Activated CD4-positive, alpha-beta T cell treated with anti-CD3 and anti-CD28 coated beads, Interleukin-10, Interleukin-2, amounts not matched to agents 100 ng/mL and 50 ng/mL, durations not matched to agents 16 hours and 8 hours (primary cell): ENCODE results near the gene IL12RB2.

Experiments
- DNase-seq: peaks from one replicate; pipeline ENCODE4 v3.0.0-alpha.2; 2020

The IL12RB2 gene

DNA sequence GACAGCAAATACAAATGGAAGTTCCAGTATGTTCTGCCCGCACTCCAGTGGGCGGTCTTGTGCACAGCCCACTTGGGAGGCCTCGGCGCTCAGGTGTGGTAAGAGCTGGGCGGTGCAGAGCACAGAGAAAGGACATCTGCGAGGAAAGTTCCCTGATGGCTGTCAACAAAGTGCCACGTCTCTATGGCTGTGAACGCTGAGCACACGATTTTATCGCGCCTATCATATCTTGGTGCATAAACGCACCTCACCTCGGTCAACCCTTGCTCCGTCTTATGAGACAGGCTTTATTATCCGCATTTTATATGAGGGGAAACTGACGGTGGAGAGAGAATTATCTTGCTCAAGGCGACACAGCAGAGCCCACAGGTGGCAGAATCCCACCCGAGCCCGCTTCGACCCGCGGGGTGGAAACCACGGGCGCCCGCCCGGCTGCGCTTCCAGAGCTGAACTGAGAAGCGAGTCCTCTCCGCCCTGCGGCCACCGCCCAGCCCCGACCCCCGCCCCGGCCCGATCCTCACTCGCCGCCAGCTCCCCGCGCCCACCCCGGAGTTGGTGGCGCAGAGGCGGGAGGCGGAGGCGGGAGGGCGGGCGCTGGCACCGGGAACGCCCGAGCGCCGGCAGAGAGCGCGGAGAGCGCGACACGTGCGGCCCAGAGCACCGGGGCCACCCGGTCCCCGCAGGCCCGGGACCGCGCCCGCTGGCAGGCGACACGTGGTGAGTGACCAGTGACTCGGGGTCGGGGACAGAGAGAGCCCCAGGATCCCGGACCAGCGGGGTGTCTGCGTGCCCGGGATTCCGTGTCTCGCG, at the start of gene IL12RB2:
IL12RB2 (plus strand) TSS at position 623 of the 810 bp plus-strand sequence. CDS start 12,496 bp downstream, outside the sequence.
- DNase-seq, result peak; percentile 92

DNA sequence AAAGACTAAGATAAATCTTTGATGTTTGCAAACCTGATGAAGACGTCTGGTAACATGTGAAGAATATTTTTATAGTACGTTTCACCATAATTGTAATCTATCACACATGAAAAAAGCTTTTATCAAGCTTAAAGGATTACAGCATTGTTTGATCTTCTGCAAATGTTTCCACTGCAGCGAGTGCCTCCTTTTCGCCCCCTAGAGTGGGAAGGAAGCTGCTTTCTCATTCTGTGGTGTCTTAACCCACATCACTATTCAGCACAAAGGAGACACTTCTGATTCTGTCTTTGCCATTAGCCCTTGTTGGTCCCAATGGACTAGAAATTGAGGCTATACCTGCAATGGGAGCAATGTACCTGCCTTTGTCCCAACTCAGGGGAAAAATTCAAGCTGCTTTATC, 46.0 kb upstream of the IL12RB2 start:
- DNase-seq, result peak; percentile 28

DNA sequence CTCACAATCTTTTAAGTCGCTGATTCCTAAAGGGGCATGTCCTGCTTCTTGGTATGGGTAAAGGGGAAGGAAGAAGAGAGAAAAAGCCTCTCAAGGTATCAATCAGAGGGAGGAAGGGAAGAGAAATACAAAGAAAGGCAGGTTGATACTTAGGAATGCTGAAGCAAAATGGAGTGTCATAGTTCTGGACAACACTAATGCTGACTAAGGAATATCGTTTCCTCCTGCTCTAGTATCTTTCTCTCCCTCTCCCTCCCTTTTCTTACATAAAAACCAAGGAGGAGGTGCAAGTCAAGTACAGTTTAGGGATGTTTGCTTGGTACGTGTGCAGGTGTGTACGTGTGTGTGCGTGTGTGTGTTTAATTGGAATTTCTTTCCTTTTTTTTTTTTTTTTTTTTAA, 44.9 kb upstream of the IL12RB2 start:
- DNase-seq, result no peak

- DNase-seq, result no peak
These were observed 43.5 kb upstream of the IL12RB2 start for GRCh38 chr1:67264152-67264551.

GRCh38 chr1:67264899-67265298, 42.8 kb upstream of the IL12RB2 start:
- peak; percentile 26 for DNase-seq

DNA sequence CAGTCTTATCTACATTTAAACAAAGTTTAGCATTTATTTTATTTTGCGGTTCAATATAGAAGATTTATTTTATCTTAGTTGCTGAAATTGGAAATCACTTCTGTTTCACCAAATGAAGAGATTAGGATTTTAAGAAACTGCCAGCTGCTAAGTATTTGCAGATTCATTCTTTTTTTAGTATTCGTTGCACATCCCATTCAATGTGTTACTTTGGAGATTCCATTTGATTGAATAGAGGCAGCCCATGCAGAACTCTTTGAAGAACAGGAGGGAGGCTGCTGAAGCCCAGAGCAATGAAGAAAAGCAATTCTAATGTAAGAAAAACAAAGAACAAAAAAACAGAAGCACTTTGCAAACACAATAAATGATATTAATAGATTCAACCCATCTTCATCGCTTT, 38.6 kb upstream of the IL12RB2 start:
- no peak for DNase-seq

DNA sequence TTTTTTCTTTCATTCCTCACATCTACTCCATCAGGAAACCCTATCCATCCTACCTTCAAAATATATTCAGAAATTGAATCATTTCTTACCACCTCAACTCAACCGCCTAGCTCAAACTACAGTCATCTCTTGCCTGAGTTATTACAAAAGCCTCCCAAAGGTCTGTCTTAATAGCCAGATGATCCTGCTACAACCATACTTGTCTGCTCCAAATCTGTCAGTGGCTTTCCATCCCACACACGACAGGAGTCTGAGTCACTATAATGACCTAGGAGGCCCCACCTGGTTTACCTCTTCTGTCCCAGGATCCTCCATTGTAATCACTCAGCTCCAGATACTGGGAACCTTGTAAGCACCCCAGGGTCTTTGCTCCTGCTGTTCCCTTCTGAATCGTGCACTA, 37.1 kb upstream of the IL12RB2 start:
- DNase-seq, result peak; percentile 75

- peak; percentile 35 for DNase-seq
These were observed 34.1 kb upstream of the IL12RB2 start for GRCh38 chr1:67273591-67273990.

GRCh38 chr1:67274623-67275325, 32.9 kb upstream of the IL12RB2 start:
- DNase-seq, result peak; percentile 95

GRCh38 chr1:67280696-67281095, 27.0 kb upstream of the IL12RB2 start:
- DNase-seq, result no peak

DNA sequence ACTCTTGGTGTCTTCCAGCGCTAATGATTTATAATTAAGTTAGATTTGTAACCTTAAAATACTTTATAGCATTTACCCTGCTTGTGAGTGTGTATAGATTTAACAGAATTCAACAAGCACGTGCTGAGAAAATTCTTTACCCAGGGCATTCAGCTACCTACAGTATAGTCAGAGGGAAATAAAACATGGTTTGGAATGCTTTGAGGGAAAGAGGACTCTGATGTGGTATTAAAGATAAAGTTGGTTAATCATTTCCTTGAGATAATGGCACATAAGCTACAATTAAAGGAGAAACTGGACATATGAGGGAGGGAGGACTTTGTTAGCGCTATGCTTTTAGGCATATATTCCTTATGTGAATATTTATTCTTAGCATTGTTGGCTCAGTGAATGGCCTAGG, 26.4 kb upstream of the IL12RB2 start:
- DNase-seq, result no peak

- peak; percentile 69 for DNase-seq
These were observed 21.7 kb upstream of the IL12RB2 start for GRCh38 chr1:67285780-67286488.

DNA sequence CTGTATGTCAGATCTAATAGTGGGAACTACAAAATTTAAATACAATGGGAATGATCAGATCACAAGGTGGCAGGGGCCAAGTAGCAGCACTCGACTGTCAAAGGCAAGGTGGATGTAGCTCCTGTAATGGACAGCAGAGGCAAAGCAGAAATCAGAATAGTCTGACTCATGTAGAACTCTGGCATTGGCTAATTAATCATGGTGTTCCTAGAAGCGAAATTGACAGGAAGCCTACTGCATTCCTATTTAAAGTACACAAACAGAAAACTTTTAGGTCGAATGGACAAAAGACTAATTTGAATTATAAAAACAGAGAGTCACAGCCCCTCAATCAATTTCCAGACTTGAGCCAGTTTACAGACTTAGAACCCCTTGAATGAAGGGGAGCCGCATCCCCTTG, 17.4 kb upstream of the IL12RB2 start:
- no peak for DNase-seq

DNA sequence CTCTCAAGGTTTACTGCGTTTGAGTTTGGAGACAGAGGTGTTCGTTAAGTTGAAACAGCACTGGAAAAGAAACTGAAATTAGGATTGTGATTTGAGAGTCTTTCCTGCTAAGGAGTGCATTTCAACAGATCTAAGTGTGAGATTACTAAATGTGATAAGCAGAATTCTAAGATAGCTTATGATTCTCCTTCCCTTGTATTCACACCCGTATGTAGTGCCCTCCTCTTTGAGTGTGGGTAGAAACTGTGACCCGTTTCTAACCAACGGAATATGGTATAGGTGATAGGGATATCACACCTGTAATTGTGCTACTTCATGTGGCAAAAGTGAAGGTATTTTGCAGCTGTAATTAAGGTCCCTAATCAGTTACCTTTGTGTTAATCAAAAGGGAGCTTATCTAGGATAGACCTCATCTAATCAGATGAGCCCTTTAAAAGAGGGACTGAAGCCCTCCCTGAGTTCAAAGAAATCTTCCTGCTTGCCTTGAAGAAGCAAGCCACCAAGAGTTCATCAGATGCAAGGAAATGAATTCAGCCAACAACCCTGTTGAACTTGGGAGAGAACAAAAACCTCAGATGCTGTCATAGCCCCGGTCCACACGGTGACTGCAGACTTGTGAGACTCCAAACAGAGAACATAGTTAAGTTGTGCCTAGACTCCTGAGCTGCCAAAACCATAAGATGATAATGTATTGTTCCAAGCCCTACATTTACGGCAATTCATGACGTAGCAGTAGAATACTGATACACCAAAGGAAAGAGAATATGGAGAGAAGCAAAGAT, 12.6 kb upstream of the IL12RB2 start:
- peak; percentile 78 for DNase-seq

DNA sequence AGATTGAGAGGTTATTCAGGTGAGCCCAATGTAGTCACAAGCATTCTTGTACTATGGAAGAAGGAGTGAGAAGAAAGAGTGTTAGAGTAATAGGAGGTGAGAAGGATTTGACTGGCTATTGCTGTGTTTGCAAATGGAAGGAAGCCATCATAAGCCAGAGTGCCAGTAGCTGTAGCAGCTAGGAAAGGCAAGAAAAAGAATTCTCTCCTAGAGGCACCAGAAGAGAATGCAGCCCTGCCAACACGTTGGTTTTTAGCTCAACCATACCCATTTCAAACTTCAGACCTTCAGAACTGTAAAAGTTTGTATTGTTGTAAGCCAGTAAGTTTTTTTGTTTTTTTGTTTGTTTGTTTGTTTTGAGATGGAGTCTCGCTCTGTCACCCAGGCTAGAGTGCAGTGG, 8.9 kb upstream of the IL12RB2 start:
- DNase-seq, result no peak

- DNase-seq, result no peak
These were observed 8.4 kb upstream of the IL12RB2 start for GRCh38 chr1:67299296-67299695.

DNA sequence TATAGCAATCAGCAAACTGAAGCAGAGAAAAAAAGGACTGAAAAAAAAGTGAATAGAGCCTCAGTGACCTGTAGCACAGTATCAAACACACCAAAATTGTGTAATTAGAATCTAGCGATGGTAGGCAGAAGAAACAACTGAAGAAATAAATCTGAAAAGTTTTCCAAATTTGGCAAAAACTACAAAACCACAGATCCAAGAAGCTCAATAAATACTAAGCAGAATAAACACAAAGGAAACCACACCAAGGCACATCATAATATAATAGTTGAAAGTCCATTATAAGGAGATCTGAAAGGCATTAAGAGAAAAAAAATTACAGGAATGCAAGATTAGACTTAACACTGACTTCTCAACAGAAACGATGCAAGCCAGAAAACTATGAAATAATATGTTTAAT, 7.1 kb upstream of the IL12RB2 start:
- no peak for DNase-seq

GRCh38 chr1:67304023-67304422, 3.6 kb upstream of the IL12RB2 start:
- peak; percentile 79 for DNase-seq

DNA sequence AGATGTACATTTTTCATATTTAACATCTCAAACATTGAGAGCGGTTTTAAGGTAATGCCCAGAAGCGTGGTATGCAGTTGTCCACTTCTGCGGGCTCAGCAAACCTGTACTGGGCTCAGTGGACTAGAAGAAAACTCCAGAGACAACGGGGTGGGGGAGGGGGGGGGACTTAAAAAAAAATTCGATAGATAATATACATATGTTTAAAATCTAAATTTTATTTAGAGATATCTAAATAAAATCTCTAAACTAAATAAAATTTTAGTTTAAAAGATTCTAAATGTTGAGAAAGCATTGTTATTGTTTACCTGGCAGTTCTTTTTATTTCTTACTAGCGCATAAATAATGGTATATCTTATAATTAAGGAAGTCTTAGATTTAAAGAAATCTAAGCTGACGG, 1.1 kb upstream of the IL12RB2 start:
- no peak for DNase-seq

DNA sequence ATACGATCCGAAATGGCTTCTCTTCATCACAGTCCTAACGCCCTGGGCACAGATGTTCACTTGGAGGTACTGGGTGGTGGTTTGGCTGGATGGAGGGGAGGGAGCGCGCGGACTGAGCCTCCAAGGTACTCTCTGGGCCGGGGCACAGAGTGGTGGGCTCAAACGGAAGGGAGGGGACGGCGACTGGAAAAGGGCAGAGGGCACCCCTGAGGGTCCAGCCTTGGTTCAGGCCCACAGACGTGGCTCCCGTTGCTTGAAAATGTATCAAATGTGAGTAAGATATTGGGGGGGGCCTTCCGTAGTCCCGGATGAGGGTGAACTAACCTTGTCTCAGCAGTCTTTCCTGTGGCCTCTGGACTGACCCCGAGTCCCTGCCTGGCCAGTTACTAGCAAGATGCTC, 463 bp downstream of the IL12RB2 start:
- peak; percentile 57 for DNase-seq

DNA sequence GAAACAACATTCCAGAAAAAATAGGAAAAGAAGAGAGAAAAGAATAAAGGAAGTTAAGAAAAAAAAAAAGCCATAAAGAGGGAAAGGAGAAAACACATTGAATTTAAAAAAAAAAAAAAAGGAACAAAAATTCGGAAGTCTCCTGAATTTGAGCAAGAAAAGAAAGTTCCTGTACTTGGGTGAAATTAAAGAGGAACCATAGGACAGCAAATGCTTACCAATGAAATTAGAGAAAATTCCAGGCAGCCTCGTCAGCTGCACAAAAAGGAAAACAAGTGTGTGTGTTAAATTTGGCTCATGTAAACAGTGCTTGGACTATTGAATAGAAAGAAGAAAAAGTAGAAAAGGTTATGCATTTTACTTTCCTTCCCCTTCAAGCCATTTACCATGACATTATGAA, 4.9 kb downstream of the IL12RB2 start:
- no peak for DNase-seq

GRCh38 chr1:67313934-67314671, 6.4 kb downstream of the IL12RB2 start:
- peak; percentile 58 for DNase-seq
